H1 (cell line): ENCODE measurements around the gene ARHGAP26. TPM values are rescaled to one million over a fixed set of nuclear protein-coding genes. Genes with fewer than 3 reads are reported as not detected.

ENCODE experiments used
- CTCF ChIA-PET: fragments of 300-600 bp; sonication (Branson Sonifier 250); formaldehyde crosslinking; loops from one replicate; lab custom pipeline; 2021; ENCODE audit not compliant: partially characterized antibody; lab: Charles Lee
- POLR2A ChIA-PET: fragments of 300-600 bp; sonication (Branson Sonifier 250); formaldehyde crosslinking; loops from one replicate; lab custom pipeline; 2021; ENCODE audit warnings: inconsistent platforms; ENCODE audit not compliant: partially characterized antibody; lab: Charles Lee
- DNase-seq, 2 experiments: peaks; one replicate each; pipeline versions ENCODE4 v3.0.0 to v3.0.0-alpha.2; 2010 to 2022; ENCODE audit warnings: low spot score in 2 of 2, low read depth in 1 of 2, mixed read lengths in 1 of 2
- FAIRE-seq: peaks from 2 replicates; lab custom pipeline; 2011; peaks lifted over from hg19 to GRCh38; lab: Jason Lieb, UNC
- H2AFZ ChIP-seq: 2 replicates; pipeline ENCODE4 v1.8.1; 2012; ENCODE audit warnings: low read length, inconsistent platforms
- H2AK5ac ChIP-seq: 2 replicates; pipeline ENCODE4 v1.6.1; 2013; ENCODE audit warnings: low read depth, low read length
- H2BK120ac ChIP-seq: replicated peaks from 2 replicates; pipeline ENCODE3; 2013; ENCODE audit warnings: low read depth, low read length, inconsistent platforms
- H2BK12ac ChIP-seq: 2 replicates; pipeline ENCODE4 v1.6.1; 2013; ENCODE audit warnings: low read depth, low read length
- H2BK15ac ChIP-seq: 2 replicates; pipeline ENCODE4 v1.6.1; 2013; ENCODE audit warnings: low read length
- H2BK20ac ChIP-seq: 2 replicates; pipeline ENCODE4 v1.6.1; 2013; ENCODE audit warnings: low read length
- H2BK5ac ChIP-seq: 2 replicates; pipeline ENCODE4 v1.6.1; 2013; ENCODE audit warnings: low read depth, low read length
- H3K14ac ChIP-seq: 2 replicates; pipeline ENCODE4 v1.6.1; 2013; ENCODE audit warnings: inconsistent platforms; ENCODE audit not compliant: insufficient read length
- H3K18ac ChIP-seq: 2 replicates; pipeline ENCODE4 v1.6.1; 2013; ENCODE audit warnings: low read length; ENCODE audit errors: extremely low read depth
- H3K23ac ChIP-seq: 2 replicates; pipeline ENCODE4 v1.6.1; 2013; ENCODE audit warnings: inconsistent platforms; ENCODE audit not compliant: insufficient read length
- H3K23me2 ChIP-seq: 2 replicates; pipeline ENCODE4 v1.6.1; 2013; ENCODE audit warnings: low read depth, low read length
- H3K27ac ChIP-seq: 2 replicates; pipeline ENCODE4 v1.6.1; 2011; ENCODE audit warnings: low read depth, low read length, inconsistent platforms
- H3K27me3 ChIP-seq, 4 experiments: replicated peaks in 1 of 4; 1 replicate in 1 of 4; 2 replicates in 3 of 4; pipeline versions ENCODE4 v1.6.1 to v1.8.1; 2011 to 2013; ENCODE audit warnings: low read length in 3 of 4, mild to moderate bottlenecking in 3 of 4, inconsistent platforms in 2 of 4, mixed read lengths in 2 of 4, moderate library complexity in 1 of 4; ENCODE audit not compliant: control insufficient read depth in 3 of 4, insufficient read depth in 3 of 4; ENCODE audit errors: extremely low read depth in 1 of 4
- H3K36me3 ChIP-seq, 4 experiments: 2 replicates each; pipeline versions ENCODE4 v1.6.1 to v1.8.1; 2011 to 2013; ENCODE audit warnings: mild to moderate bottlenecking in 4 of 4, low read length in 3 of 4, moderate library complexity in 2 of 4, control low read depth in 1 of 4, inconsistent platforms in 1 of 4; ENCODE audit not compliant: insufficient read depth in 4 of 4, control insufficient read depth in 2 of 4
- H3K4ac ChIP-seq: replicated peaks from 2 replicates; pipeline ENCODE3; 2013; ENCODE audit warnings: low read length, low read depth, mixed read lengths, inconsistent platforms; ENCODE audit not compliant: insufficient read length
- H3K4me1 ChIP-seq, 4 experiments: replicated peaks in 1 of 4; 1 replicate in 1 of 4; 2 replicates in 3 of 4; pipeline versions ENCODE4 v1.6.1 to v1.8.1; 2011 to 2013; ENCODE audit warnings: low read length in 3 of 4, inconsistent platforms in 2 of 4, mixed read lengths in 1 of 4; ENCODE audit not compliant: insufficient read depth in 4 of 4, control insufficient read depth in 3 of 4
- H3K4me2 ChIP-seq, 2 experiments: 2 replicates each; pipeline versions ENCODE4 v1.6.1 to v1.8.1; 2011 to 2013; ENCODE audit warnings: low read depth in 2 of 2, low read length in 2 of 2, control low read depth in 1 of 2, inconsistent platforms in 1 of 2, mild to moderate bottlenecking in 1 of 2; ENCODE audit not compliant: insufficient read depth in 1 of 2
- H3K4me3 ChIP-seq, 4 experiments: fragments of 200-600, 300-600 bp in 1 of 4; sonication (generic), shearing (Covaris generic), sonication (Bioruptor Twin) in 1 of 4; 2 replicates each; pipeline versions ENCODE4 v1.5.1 to v1.8.1; 2011 to 2016; ENCODE audit warnings: low read length in 4 of 4, low read depth in 3 of 4, control low read depth in 2 of 4, inconsistent platforms in 2 of 4, mild to moderate bottlenecking in 2 of 4, mixed read lengths in 1 of 4, moderate library complexity in 1 of 4; ENCODE audit not compliant: insufficient read depth in 2 of 4; ENCODE audit errors: extremely low read depth in 1 of 4
- H3K56ac ChIP-seq: replicated peaks from 2 replicates; pipeline ENCODE3; 2013; ENCODE audit warnings: low read depth, mild to moderate bottlenecking, mixed read lengths, low read length, inconsistent platforms; ENCODE audit not compliant: insufficient read length
- H3K79me1 ChIP-seq: 2 replicates; pipeline ENCODE4 v1.6.1; 2013; ENCODE audit warnings: low read depth, low read length, control low read depth
- H3K79me2 ChIP-seq, 2 experiments: 2 replicates each; pipeline versions ENCODE4 v1.6.1 to v1.8.1; 2012 to 2013; ENCODE audit warnings: low read length in 2 of 2, mild to moderate bottlenecking in 2 of 2, inconsistent platforms in 1 of 2; ENCODE audit not compliant: insufficient read depth in 2 of 2, control insufficient read depth in 1 of 2
- H3K9ac ChIP-seq, 4 experiments: replicated peaks in 1 of 4; 1 replicate in 1 of 4; 2 replicates in 3 of 4; pipeline versions ENCODE4 v1.6.1 to v1.8.1; 2011 to 2013; ENCODE audit warnings: low read depth in 3 of 4, low read length in 3 of 4, control low read depth in 2 of 4, mild to moderate bottlenecking in 2 of 4, moderate library complexity in 2 of 4, inconsistent platforms in 1 of 4; ENCODE audit errors: extremely low read depth in 1 of 4
- H3K9me3 ChIP-seq, 2 experiments: 2 replicates each; pipeline versions ENCODE4 v1.6.1 to v1.8.1; 2012 to 2013; ENCODE audit warnings: mild to moderate bottlenecking in 2 of 2, moderate library complexity in 2 of 2, control low read depth in 1 of 2, inconsistent platforms in 1 of 2, low read depth in 1 of 2, low read length in 1 of 2, mixed read lengths in 1 of 2; ENCODE audit not compliant: insufficient read depth in 2 of 2
- H4K20me1 ChIP-seq, 2 experiments: replicated peaks in 1 of 2; 2 replicates each; pipeline versions ENCODE3 to v1.8.1; 2011 to 2013; ENCODE audit warnings: inconsistent platforms in 2 of 2, low read length in 2 of 2, mild to moderate bottlenecking in 1 of 2; ENCODE audit not compliant: insufficient read depth in 2 of 2, control insufficient read depth in 1 of 2
- H4K5ac ChIP-seq: 2 replicates; pipeline ENCODE4 v1.6.1; 2013; ENCODE audit warnings: low read length, low read depth, mixed read lengths, inconsistent platforms; ENCODE audit not compliant: insufficient read length
- H4K8ac ChIP-seq: 2 replicates; pipeline ENCODE4 v1.8.0; 2013; ENCODE audit warnings: mild to moderate bottlenecking, moderate library complexity, low read length, inconsistent platforms; ENCODE audit not compliant: insufficient read depth; ENCODE audit errors: extremely low read depth
- H4K91ac ChIP-seq: replicated peaks from 2 replicates; pipeline ENCODE3; 2013; ENCODE audit warnings: low read length, mixed read lengths, inconsistent platforms; ENCODE audit not compliant: insufficient read length
- BCL11A ChIP-seq, 2 experiments: IDR thresholded peaks; one replicate each; pipeline ENCODE4 v1.6.1; 2011; ENCODE audit warnings: low read depth in 2 of 2, low read length in 2 of 2, mild to moderate bottlenecking in 2 of 2
- CBX5 ChIP-seq: fragments of 300-800, 300-1000 bp; sonication (generic); IDR thresholded peaks from 2 replicates; pipeline ENCODE4 v1.7.1; 2016; ENCODE audit warnings: antibody characterized with exemption, low read length, low read depth
- EGR1 ChIP-seq: IDR thresholded peaks from 2 replicates; pipeline ENCODE4 v1.6.1; 2011; ENCODE audit warnings: low read depth, low read length, borderline replicate concordance
- POLR2AphosphoS5 ChIP-seq: IDR thresholded peaks from 2 replicates; pipeline ENCODE4 v1.6.1; 2011; ENCODE audit warnings: low read depth, low read length
- SIN3A ChIP-seq, 2 experiments: IDR thresholded peaks in 1 of 2; conservative IDR thresholded peaks in 1 of 2; 2 replicates each; pipeline ENCODE4 v1.6.1; 2011 to 2012; ENCODE audit warnings: low read length in 2 of 2, improper control_type of control experiment in 1 of 2, low read depth in 1 of 2, mild to moderate bottlenecking in 1 of 2
- SIX5 ChIP-seq: IDR thresholded peaks from 2 replicates; pipeline ENCODE4 v1.6.1; 2011; ENCODE audit warnings: mild to moderate bottlenecking, low read depth, low read length
- WGBS, 2 experiments: shearing (Covaris generic) in 1 of 2; methylation state at CpG; one replicate each; pipeline versions ENCODE4 v1.1.6 to v1.1.7; 2013 to 2015; ENCODE audit warnings: low lambda C conversion rate in 2 of 2, mixed read lengths in 2 of 2, inconsistent platforms in 1 of 2, low coverage in 1 of 2, missing lambda C conversion rate in 1 of 2; ENCODE audit not compliant: insufficient replicate concordance in 2 of 2, insufficient coverage in 1 of 2, insufficient read length in 1 of 2; ENCODE audit errors: extremely low coverage in 1 of 2, missing lambda C conversion rate in 1 of 2; 5-methylcytosine and 5-hydroxymethylcytosine counted together
- polyA plus RNA-seq, 7 experiments: library from polyadenylated mRNA; depleted of rRNA in 3 of 7; stranded (reverse) in 5 of 7; unstranded in 2 of 7; fragments of >200 nt in 5 of 7; fragments of 200-250 nt in 2 of 7; gene quantifications; 1 replicate in 5 of 7; 2 replicates in 1 of 7; 4 replicates in 1 of 7; pipeline versions ENCODE4 v1.2.1 to v1.2.3, GENCODE V29; 2011 to 2013; ENCODE audit warnings: missing spikeins in 2 of 7, mixed read lengths in 2 of 7
- total RNA-seq: library from RNA; stranded (reverse); fragmentation: NEBNext Ultra II Directional; extraction: Animal tissue kit (Norgen Biotek cat#: 25700); gene quantifications from 2 replicates; pipeline ENCODE4 v1.2.1, GENCODE V29; 2021

Gene ARHGAP26
- total and polyA plus RNA-seq, 2 of the 8 experiments (the other 6 are each of a cell fraction or from before 2014, with no cell fraction given): 7.1 to 24.8 TPM

GRCh38 chr5:143251190-143251589 is 481.0 kb downstream of the ARHGAP26 start:
- H2BK20ac ChIP-seq: no peak overlapping the region
- H2BK12ac ChIP-seq: no peak overlapping the region
- H2AFZ ChIP-seq: no peak overlapping the region
- CTCF ChIA-PET: no interaction called here
- H3K9ac ChIP-seq: no peak overlapping the region; a peak in 1 of 7 replicates
- H3K23me2 ChIP-seq: peaks cover 7% of the 10 kb centered on the region; the same call in 1 of the 2 replicates
- H4K20me1 ChIP-seq: peaks cover 0 to 4% of the 10 kb centered on the region in 2 experiments
- DNase-seq (no peak), FAIRE-seq (no peak)
- no peaks in the 10 kb centered on the region for H3K27me3 ChIP-seq
- no peak overlapping the region for H2AK5ac ChIP-seq
- H2BK15ac ChIP-seq: no peak overlapping the region
- H3K4me2 ChIP-seq: no peak overlapping the region
- no peaks in the 10 kb centered on the region for H3K9me3 ChIP-seq
- H2BK5ac ChIP-seq: no peak overlapping the region
- no peak overlapping the region for H4K5ac ChIP-seq
- no peaks in the 10 kb centered on the region for H3K79me1 ChIP-seq
- WGBS, 2 experiments: 88% methylated on average over 3 of the region's 3 CpGs; no CpG with 5 or more reads in 1 of the 2 experiments
- H3K4ac ChIP-seq: no peak overlapping the region
- H3K14ac ChIP-seq: no peak overlapping the region
- no peak overlapping the region for H3K27ac ChIP-seq
- no peak overlapping the region for H3K56ac ChIP-seq
- POLR2A ChIA-PET: no interaction called here
- H4K8ac ChIP-seq: no peak overlapping the region
- no peak overlapping the region for H4K91ac ChIP-seq
- no peak overlapping the region for H3K18ac ChIP-seq
- 0 out of 7 replicates have a peak, but pooled peaks cover 0 to 2% (median 0%) of the 10 kb centered on the region in 4 experiments for H3K4me1 ChIP-seq
- H3K36me3 ChIP-seq: no peaks in the 10 kb centered on the region
- no peak overlapping the region for H3K4me3 ChIP-seq
- H3K79me2 ChIP-seq: no peaks in the 10 kb centered on the region
- no peak overlapping the region for H3K23ac ChIP-seq
- no peak overlapping the region for H2BK120ac ChIP-seq
- TF ChIP-seq POLR2AphosphoS5 (no peak), EGR1 (no peak), SIN3A (conservative IDR thresholded peaks at IDR 0.05 in 1 of 2, IDR thresholded peaks at IDR 0.05 in 1 of 2; ENCODE audit: low read depth in 1 of 2, low read length in 2 of 2) (no peak), BCL11A (IDR thresholded peaks at IDR 0.05; ENCODE audit: low read depth in 2 of 2, low read length in 2 of 2) (no peak), CBX5 (no peak), SIX5 (no peak)
